ENCODE data around the gene TMEM63A. TPM values are rescaled to one million over a fixed set of nuclear protein-coding genes. Genes with fewer than 3 reads are reported as not detected.

Gene TMEM63A
- total and polyA plus RNA-seq, 2 of the 13 experiments (the other 11 are each of a cell fraction or from before 2014, with no cell fraction given): 23.9 to 53.3 TPM

DNA sequence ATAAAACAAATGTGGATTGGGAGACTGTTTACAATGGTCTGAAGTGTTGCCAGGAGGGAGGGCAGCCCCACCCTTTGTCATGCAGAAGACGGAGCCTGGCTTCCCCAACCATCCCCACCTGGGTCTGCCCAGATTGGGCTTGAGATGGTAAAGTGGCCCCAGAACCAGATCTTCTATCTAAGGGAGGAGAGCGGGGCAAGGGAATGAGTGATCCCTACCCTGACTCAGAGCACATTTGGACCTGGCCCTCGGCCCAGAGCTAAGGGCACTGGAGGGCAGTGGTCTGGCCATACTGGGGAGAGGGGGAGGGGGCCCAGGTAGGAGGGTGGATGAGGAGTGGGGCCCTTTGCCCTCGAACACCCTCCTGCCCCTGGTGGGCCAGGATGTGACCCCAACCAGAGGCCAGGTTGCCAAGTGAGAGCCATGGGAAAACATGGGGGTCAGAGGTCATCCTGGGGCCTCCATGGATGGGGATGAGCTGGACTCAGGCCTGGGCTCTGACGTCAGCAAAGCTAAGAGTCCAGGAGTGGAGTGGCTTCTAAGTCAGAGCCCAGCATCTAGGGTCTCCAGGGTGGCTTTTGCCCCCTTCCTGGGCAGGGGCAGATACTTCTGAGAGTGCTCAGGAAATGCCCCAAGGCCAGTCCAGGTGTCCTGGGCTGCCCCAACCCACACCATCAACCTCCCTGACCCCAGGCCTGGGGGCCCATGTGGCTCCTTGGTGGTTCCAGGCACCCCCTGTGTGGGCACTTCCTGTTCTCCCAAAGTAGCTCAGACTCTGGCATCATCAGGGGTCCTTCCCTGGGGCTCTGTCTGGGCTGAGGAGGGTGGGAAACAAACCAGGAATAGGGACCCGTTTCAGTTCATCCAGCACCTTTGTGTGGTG, 8.4 kb upstream of the TMEM63A start (continued):
- TF ChIP-seq ZNF615 (CRISPR knock-in tag; IDR thresholded peaks at IDR 0.05; ENCODE audit: borderline replicate concordance) (no peak), BCL6 (CRISPR knock-in tag; IDR thresholded peaks at IDR 0.05) (peak; percentile 34; the same call in 1 of the 2 replicates), NPAS2 (CRISPR knock-in tag; IDR thresholded peaks at IDR 0.05; ENCODE audit: borderline replicate concordance) (no peak), EP300 (IDR thresholded peaks at IDR 0.05; ENCODE audit: low read depth in 2 of 2, low read length in 2 of 2) (peak in 1 of 2 experiments; percentile 36; a peak in 1 of 4 replicates), EP300 (CRISPR knock-in tag; IDR thresholded peaks at IDR 0.05; ENCODE audit: borderline replicate concordance) (0 out of 2 replicates have a peak, but pooled peaks have one; percentile 29), ATF2 (CRISPR knock-in tag; IDR thresholded peaks at IDR 0.05) (no peak), ZNF768 (CRISPR knock-in tag; IDR thresholded peaks at IDR 0.05) (peak; percentile 44; the same call in 1 of the 2 replicates), FOXK1 (CRISPR knock-in tag; IDR thresholded peaks at IDR 0.05; ENCODE audit: borderline replicate concordance, low read depth) (no peak), PHF5A (CRISPR knock-in tag; IDR thresholded peaks at IDR 0.05; ENCODE audit: low read depth, unreplicated experiment) (no peak), CCDC6 (CRISPR knock-in tag; IDR thresholded peaks at IDR 0.05) (no peak), PPARG (CRISPR knock-in tag; conservative IDR thresholded peaks at IDR 0.05) (peak; percentile 74), PAX8 (CRISPR knock-in tag; IDR thresholded peaks at IDR 0.05; ENCODE audit: borderline replicate concordance) (no peak), ZNF839 (CRISPR knock-in tag; IDR thresholded peaks at IDR 0.05; ENCODE audit: borderline replicate concordance) (no peak), SPEN (CRISPR knock-in tag; IDR thresholded peaks at IDR 0.05; ENCODE audit: low read depth) (no peak), PITX1 (CRISPR knock-in tag; IDR thresholded peaks at IDR 0.05) (no peak; the same call in 1 of the 2 replicates)
- TF ChIP-seq, protein P1, sequence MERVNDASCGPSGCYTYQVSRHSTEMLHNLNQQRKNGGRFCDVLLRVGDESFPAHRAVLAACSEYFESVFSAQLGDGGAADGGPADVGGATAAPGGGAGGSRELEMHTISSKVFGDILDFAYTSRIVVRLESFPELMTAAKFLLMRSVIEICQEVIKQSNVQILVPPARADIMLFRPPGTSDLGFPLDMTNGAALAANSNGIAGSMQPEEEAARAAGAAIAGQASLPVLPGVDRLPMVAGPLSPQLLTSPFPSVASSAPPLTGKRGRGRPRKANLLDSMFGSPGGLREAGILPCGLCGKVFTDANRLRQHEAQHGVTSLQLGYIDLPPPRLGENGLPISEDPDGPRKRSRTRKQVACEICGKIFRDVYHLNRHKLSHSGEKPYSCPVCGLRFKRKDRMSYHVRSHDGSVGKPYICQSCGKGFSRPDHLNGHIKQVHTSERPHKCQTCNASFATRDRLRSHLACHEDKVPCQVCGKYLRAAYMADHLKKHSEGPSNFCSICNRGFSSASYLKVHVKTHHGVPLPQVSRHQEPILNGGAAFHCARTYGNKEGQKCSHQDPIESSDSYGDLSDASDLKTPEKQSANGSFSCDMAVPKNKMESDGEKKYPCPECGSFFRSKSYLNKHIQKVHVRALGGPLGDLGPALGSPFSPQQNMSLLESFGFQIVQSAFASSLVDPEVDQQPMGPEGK (CRISPR knock-in tag; IDR thresholded peaks at IDR 0.05): peak; percentile 64; the same call in 1 of the 2 replicates
- TF ChIP-seq, protein P2, sequence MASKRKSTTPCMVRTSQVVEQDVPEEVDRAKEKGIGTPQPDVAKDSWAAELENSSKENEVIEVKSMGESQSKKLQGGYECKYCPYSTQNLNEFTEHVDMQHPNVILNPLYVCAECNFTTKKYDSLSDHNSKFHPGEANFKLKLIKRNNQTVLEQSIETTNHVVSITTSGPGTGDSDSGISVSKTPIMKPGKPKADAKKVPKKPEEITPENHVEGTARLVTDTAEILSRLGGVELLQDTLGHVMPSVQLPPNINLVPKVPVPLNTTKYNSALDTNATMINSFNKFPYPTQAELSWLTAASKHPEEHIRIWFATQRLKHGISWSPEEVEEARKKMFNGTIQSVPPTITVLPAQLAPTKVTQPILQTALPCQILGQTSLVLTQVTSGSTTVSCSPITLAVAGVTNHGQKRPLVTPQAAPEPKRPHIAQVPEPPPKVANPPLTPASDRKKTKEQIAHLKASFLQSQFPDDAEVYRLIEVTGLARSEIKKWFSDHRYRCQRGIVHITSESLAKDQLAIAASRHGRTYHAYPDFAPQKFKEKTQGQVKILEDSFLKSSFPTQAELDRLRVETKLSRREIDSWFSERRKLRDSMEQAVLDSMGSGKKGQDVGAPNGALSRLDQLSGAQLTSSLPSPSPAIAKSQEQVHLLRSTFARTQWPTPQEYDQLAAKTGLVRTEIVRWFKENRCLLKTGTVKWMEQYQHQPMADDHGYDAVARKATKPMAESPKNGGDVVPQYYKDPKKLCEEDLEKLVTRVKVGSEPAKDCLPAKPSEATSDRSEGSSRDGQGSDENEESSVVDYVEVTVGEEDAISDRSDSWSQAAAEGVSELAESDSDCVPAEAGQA (IDR thresholded peaks at IDR 0.05; ENCODE audit: low read depth): no peak
- TF ChIP-seq, protein P2 (CRISPR knock-in tag; IDR thresholded peaks at IDR 0.05; ENCODE audit: borderline replicate concordance): no peak

All from HepG2 (cell line).